ENCODE measurements around the gene TJP2.
"Not testable (repeated sequence)": the region's sequence is repeated elsewhere in the genome, so short reads cannot be mapped to it uniquely, and the experiment has no call there.

The TJP2 gene

DNA sequence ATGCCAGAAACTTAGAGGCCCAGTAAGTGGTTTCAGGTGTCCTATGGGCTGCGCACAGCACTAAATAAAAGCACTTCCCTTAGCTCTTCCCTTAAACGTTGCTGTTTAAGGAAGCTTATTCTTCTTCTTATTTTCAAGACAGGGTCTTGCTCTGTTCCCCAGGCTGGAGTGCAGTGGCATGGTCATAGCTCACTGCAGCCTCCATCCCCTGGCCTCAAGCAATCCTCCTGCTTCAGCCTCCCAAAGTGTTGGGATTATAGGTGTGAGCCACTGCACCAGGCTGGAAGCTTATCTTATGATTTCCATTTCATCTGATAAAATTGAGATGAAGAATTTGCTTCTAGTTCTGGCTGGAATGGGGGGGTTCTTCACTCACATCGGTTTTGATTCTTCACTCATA is 15.6 kb upstream of the TJP2 start:
- no peak for DNase-seq (ENCODE audit: low spot score)

DNA sequence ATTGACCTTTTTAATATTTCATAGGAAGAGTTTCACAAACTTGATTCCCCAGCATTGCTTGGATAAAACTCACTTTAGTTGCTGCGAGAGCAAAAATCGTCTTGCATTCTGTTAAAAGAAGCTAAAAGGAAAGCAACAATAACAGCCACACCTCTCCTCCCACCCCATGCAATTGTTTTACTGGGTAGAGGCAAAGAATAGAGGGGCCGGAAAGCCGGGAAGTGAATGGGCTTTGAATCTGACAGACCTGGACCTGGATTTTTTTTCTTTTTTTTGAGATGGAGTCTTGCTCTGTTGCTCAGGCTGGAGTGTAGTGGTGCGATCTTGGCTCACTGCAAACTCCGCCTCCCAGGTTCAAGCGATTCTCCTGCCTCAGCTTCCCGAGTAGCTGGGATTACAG is 9.5 kb upstream of the TJP2 start:
- DNase-seq (ENCODE audit: low spot score): not testable (repeated sequence)

GRCh38 chr9:69165581-69165980 is 8.5 kb upstream of the TJP2 start:
- DNase-seq (ENCODE audit: low spot score): no peak

DNA sequence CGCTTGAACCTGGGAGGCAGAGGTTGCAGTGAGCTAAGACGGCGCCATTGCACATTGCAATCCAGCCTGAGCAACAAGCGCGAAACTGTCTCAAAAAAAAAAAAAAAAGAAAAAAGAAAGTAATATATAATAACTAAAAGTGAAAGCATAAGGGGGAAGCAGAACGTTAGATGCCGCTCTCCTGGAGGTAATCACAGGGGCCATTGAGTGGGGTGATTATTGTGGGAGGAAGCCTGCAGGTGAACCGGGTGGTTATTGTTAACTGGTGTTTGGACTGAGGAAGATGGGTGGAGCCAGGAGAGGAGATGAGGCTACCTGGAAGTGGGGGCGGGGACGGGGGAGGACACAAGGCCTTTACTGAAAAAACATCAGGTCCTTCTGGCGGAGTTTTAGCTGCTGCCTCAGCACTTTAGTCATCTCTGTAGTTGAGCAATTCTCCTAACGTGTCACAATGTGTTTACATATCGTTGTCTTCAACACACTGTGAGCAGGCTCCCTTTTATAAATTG is 5.3 kb upstream of the TJP2 start:
- no peak for DNase-seq (ENCODE audit: low spot score)

GRCh38 chr9:69170231-69170630 is 3.8 kb upstream of the TJP2 start:
- DNase-seq (ENCODE audit: low spot score): no peak

GRCh38 chr9:69171049-69171448 is 3.0 kb upstream of the TJP2 start:
- DNase-seq (ENCODE audit: low spot score): no peak

DNA sequence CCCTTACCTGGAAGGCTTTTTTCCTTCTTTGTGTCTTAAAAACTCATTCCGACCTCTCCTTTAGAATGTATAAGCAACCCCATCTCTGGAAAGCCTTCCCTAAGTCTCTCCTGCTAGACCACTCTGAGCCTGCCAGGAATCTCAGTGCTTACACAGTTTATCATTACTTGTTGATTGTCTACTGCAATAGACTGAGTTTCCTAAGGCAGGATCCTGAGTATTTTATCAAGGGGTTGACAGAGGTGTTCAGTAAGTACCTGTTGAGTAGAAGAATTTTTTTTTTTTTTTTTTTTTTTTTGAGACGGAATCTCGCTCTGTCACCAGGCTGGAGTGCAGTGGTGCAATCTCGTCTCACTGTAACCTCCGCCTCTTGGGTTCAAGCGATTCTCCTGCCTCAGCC is 2.6 kb upstream of the TJP2 start:
- no peak for DNase-seq (ENCODE audit: low spot score)

- DNase-seq (ENCODE audit: low spot score): no peak
Observed at GRCh38 chr9:69172895-69173294, 1.2 kb upstream of the TJP2 start.

GRCh38 chr9:69173497-69173890 is 583 bp upstream of the TJP2 start:
- DNase-seq (ENCODE audit: low spot score): no peak

GRCh38 chr9:69174616-69175463 is 763 bp downstream of the TJP2 start:
- no peak for DNase-seq (ENCODE audit: low spot score)

DNA sequence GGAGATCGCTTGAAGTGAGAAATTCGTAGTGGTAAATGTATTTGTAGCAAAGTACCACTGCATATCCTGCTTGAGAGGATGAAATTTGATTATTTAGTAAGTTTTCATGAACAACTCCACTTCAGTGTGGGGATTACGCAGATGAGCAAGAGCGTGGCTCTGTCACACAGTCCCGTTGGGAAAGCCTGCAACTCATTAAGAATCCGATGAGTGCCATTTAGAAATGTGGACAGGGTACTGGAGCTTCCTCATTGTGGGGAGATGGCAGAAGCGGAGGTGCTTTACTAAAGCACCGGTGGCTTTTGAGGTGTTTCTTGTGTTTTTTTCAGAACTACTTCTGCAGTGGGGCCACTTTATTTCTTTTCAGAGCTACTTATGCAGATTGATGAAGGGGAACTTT is 1.4 kb downstream of the TJP2 start:
- no peak for DNase-seq (ENCODE audit: low spot score)

- DNase-seq (ENCODE audit: low spot score): no peak
Observed at GRCh38 chr9:69176471-69177171, 2.5 kb downstream of the TJP2 start.

DNA sequence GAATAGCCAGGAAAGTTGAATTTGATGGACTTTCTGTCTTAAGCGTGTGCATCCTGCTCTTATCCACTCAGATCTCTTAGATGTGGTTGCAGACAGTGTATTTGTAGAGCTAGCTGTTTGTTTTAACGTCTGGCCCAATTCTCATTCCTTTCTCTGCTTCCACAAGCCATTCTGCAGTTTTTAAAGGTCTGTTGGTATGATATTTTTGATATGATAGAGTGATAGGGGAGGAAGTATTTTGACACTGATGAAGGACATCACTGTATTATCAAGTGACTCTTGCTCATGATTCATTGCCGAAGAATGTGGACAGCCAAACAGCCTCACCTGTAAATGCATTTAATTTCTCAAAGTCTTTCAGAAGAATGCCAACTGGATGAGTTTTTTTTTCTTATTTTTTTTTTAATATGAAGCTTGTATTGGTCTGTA is 4.5 kb downstream of the TJP2 start:
- DNase-seq (ENCODE audit: low spot score): no peak

- DNase-seq (ENCODE audit: low spot score): no peak
Observed at GRCh38 chr9:69179037-69179436, 5.0 kb downstream of the TJP2 start.

GRCh38 chr9:69180200-69180599 is 6.1 kb downstream of the TJP2 start:
- no peak for DNase-seq (ENCODE audit: low spot score)

DNA sequence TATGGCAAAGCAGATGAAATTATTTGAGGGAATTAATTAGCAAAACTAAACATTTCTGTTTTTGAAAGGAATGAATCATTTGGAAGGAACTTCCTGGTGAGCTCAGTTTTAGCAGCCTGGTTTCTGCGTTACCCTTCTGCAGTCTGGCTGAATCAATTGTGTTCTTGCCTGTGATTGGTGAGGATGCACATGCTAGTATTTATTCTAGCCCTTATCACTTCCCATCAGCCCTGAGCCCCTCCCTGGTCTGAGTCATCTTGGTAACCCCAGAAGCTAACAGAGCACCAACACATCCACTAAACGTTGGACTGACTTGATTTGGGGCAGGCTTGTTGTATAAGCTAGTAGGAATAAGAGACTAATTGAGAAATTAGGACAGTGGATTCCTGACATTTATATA is 6.6 kb downstream of the TJP2 start:
- no peak for DNase-seq (ENCODE audit: low spot score)

GRCh38 chr9:69181908-69182353 is 7.9 kb downstream of the TJP2 start:
- no peak for DNase-seq (ENCODE audit: low spot score)

DNA sequence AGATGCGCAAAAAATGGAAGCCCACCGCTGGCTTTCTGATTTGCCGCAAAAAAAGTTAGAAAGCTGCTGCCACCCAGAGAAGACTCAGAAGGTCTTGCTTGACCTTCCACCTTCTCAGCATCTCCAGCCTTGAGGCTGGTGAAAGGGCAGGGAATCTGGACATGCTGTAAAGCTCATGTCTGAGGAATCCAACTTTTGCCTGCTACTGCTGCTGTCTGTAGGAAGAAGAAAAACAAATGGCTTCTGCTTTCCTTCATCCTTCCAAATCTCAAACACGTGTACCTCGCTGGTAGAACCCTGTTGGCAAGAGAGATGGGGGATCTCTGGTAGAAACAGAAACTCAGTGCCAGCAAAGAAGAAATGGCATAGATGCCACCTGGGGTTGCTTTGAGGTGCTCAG is 10.2 kb downstream of the TJP2 start:
- DNase-seq (ENCODE audit: low spot score): no peak

DNA sequence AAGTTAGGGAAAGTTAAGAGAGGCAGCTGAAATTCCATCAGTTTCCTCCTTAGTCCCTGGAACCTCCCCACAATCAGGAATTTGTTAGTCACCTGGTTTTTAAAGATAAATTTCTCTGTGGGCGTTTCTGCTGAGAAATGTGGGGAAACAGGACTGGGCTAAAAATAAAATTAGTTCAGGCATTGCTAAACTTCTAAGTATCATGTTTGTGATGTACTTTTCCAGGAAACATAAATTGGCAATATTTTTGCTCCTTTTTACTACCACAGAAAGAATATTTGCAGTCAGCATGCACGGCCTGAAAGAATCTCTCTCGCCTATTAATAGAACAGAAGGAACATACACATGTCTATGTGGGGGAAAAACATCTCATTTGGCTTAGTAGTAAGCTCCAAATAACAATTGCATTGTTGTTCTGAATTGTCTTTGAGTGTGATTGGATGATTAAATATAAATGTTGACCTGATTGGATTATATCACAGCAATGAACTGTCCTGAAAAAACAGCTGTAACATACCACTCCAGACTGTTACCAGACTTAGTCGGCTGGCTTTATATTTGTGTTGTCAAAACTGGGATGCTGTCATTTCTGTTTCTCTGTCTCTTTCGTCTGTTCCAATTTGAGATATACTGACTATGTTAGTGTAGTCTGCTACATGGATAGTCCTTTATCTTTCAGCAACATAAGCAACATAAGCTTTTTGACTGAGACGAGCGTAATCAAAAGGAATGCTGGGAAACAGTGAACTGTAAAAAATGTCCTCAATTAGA is 12.9 kb downstream of the TJP2 start:
- DNase-seq (ENCODE audit: low spot score): no peak

DNA sequence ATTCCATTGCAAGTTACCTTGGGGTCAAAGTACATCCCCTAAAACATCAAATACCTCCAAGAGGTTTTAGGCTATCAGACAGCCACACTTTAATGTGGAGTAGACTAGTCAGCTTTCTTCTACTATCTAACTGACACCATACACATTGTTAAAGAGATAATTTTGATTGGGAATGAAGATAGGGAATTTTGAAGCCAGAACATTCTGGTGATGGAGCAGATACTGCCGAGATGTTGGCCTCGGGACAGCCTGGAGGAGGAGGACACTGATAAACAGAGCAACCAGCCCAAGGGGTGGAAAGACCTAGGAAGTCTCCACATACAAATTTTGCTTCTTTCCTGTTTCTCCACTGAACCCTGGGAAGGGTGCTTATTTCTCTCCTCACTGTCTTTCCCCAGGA is 14.9 kb downstream of the TJP2 start:
- DNase-seq (ENCODE audit: low spot score): no peak

DNA sequence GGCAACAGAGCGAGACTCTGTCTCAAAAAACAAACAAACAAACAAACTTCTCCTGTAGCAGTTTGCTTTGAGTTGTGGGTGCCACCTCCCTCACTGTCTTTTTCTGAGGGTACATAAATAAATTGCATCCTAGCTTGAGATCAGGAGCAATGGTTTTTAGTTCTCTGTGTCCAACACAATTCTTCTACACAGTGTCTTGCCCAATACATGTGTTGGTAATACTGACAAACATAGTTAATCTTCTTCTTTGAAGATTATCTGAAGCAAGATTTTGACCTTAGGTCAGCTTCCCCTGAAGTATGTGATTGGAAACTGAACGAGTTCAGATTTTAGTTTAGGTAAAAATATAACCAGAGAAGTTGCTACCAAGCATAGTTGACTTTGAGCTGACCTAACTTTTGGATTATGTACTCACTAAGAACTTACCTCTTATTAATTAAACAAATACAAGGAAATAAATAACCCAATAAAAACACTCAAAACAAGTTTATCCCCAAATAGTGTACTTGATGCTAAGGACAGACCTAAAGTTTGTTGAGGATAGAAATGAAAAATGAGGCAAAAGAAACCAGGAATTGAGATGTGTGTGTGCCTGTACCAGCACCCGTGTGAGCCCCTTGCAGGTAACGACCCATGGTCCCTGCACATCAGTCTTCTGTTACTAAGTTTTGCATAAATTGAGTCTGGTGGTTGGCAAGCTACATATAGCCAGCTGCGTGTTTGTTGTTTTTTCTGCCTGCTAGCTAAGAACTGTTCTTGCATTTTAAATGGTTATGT is 16.2 kb downstream of the TJP2 start:
- DNase-seq (ENCODE audit: low spot score): no peak

- no peak for DNase-seq (ENCODE audit: low spot score)
Observed at GRCh38 chr9:69190863-69191181, 16.7 kb downstream of the TJP2 start.
